IMR-90 (cell line): ENCODE measurements around the gene CALU. TPM values are rescaled to one million over a fixed set of nuclear protein-coding genes. Genes with fewer than 3 reads are reported as not detected.

Experiments
- ATAC-seq: fragments of 200-7000 bp; cut with Tn5 transposase; 2 replicates; pipeline ENCODE4 v1.9.1; 2020; ENCODE audit warnings: low read depth, mild to moderate bottlenecking, moderate library complexity
- Bru-seq: library from RNA; stranded (reverse); fragments of 400-500 nt; gene quantifications from one replicate; lab custom pipeline; 2021; lab: Mats Ljungman, UMichigan
- BruChase-seq, 2 experiments: library from RNA; stranded (reverse); fragments of 400-500 nt; gene quantifications; one replicate each; lab custom pipeline; 2021; lab: Mats Ljungman, UMichigan
- BruUV-seq: library from RNA; stranded (reverse); fragments of 400-500 nt; replicated peaks from 2 replicates; lab custom pipeline; 2021; lab: Mats Ljungman, UMichigan
- CTCF ChIA-PET: fragments of 300-600 bp; formaldehyde crosslinking; extraction: SDS; loops from one replicate; lab custom pipeline; 2021; ENCODE audit warnings: antibody characterized with exemption; lab: Yijun Ruan, JAX
- POLR2A ChIA-PET: fragments of 300-600 bp; sonication (Branson Sonifier 250); formaldehyde crosslinking; loops from one replicate; lab custom pipeline; 2022; ENCODE audit warnings: antibody characterized with exemption; ENCODE audit not compliant: unreplicated experiment; lab: Charles Lee
- DNase-seq: peaks from one replicate; pipeline ENCODE4 v3.0.0; 2013
- H2AFZ ChIP-seq: replicated peaks from 2 replicates; pipeline ENCODE3; 2013; ENCODE audit warnings: low read length, mild to moderate bottlenecking; ENCODE audit not compliant: poor library complexity
- H2AK5ac ChIP-seq: 2 replicates; pipeline ENCODE4 v1.6.1; 2013; ENCODE audit warnings: low read depth, low read length, inconsistent platforms
- H2AK9ac ChIP-seq: replicated peaks from 2 replicates; pipeline ENCODE3; 2013; ENCODE audit warnings: mild to moderate bottlenecking, low read depth, low read length, moderate library complexity; ENCODE audit not compliant: poor library complexity
- H2BK120ac ChIP-seq: 2 replicates; pipeline ENCODE4 v1.6.1; 2013; ENCODE audit warnings: low read depth, low read length, inconsistent platforms
- H2BK15ac ChIP-seq: 3 replicates; pipeline ENCODE4 v1.6.1; 2013; ENCODE audit warnings: low read depth, low read length, inconsistent platforms
- H2BK20ac ChIP-seq: 2 replicates; pipeline ENCODE4 v1.6.1; 2013; ENCODE audit warnings: low read depth, mild to moderate bottlenecking, inconsistent platforms, low read length, moderate library complexity
- H2BK5ac ChIP-seq: 2 replicates; pipeline ENCODE4 v1.6.1; 2013; ENCODE audit warnings: mild to moderate bottlenecking, low read depth, low read length, inconsistent platforms; ENCODE audit not compliant: poor library complexity, severe bottlenecking
- H3K14ac ChIP-seq: replicated peaks from 2 replicates; pipeline ENCODE4 v1.6.1; 2013; ENCODE audit warnings: low read depth, low read length, inconsistent platforms
- H3K18ac ChIP-seq: 2 replicates; pipeline ENCODE4 v1.6.1; 2013; ENCODE audit warnings: low read depth, low read length, control low read depth
- H3K23ac ChIP-seq: 2 replicates; pipeline ENCODE4 v1.6.1; 2013; ENCODE audit warnings: low read depth, low read length, inconsistent platforms
- H3K27ac ChIP-seq: 2 replicates; pipeline ENCODE4 v1.5.1; 2013; ENCODE audit warnings: mild to moderate bottlenecking, control low read depth, low read length; ENCODE audit not compliant: insufficient read depth
- H3K27me3 ChIP-seq: 2 replicates; pipeline ENCODE4 v1.6.1; 2013; ENCODE audit warnings: low read length; ENCODE audit not compliant: control insufficient read depth, insufficient read depth
- H3K36me3 ChIP-seq: 2 replicates; pipeline ENCODE4 v1.6.1; 2013; ENCODE audit warnings: low read length, mixed read lengths; ENCODE audit not compliant: control insufficient read depth, insufficient read depth
- H3K4ac ChIP-seq: 2 replicates; pipeline ENCODE4 v1.6.1; 2013; ENCODE audit warnings: low read depth, low read length, inconsistent platforms
- H3K4me1 ChIP-seq: 2 replicates; pipeline ENCODE4 v1.6.1; 2013; ENCODE audit warnings: low read length, mixed read lengths; ENCODE audit not compliant: control insufficient read depth, insufficient read depth
- H3K4me2 ChIP-seq: 2 replicates; pipeline ENCODE4 v1.6.1; 2013; ENCODE audit warnings: low read depth, mild to moderate bottlenecking, control low read depth, low read length, moderate library complexity
- H3K4me3 ChIP-seq: 2 replicates; pipeline ENCODE4 v1.5.1; 2013; ENCODE audit warnings: low read depth, mild to moderate bottlenecking, control low read depth, low read length, moderate library complexity; ENCODE audit not compliant: insufficient read depth
- H3K56ac ChIP-seq: 2 replicates; pipeline ENCODE4 v1.6.1; 2013; ENCODE audit warnings: low read length, inconsistent platforms; ENCODE audit not compliant: insufficient read depth; ENCODE audit errors: extremely low read depth
- H3K79me1 ChIP-seq, 2 experiments: 2 replicates each; pipeline ENCODE4 v1.6.1; 2013; ENCODE audit warnings: low read length in 2 of 2, inconsistent platforms in 1 of 2, low read depth in 1 of 2
- H3K9ac ChIP-seq: 2 replicates; pipeline ENCODE4 v1.6.1; 2013; ENCODE audit warnings: low read depth, low read length, control low read depth
- H3K9me1 ChIP-seq: 2 replicates; pipeline ENCODE4 v1.6.1; 2013; ENCODE audit warnings: low read length, inconsistent platforms; ENCODE audit not compliant: insufficient read depth
- H3K9me3 ChIP-seq: 2 replicates; pipeline ENCODE4 v1.6.1; 2013; ENCODE audit warnings: low read length; ENCODE audit not compliant: control insufficient read depth, insufficient read depth
- H4K20me1 ChIP-seq: 2 replicates; pipeline ENCODE4 v1.6.1; 2013; ENCODE audit warnings: low read length, inconsistent platforms; ENCODE audit not compliant: insufficient read depth
- H4K5ac ChIP-seq: 2 replicates; pipeline ENCODE4 v1.6.1; 2013; ENCODE audit warnings: mild to moderate bottlenecking, low read depth, low read length, control low read depth
- H4K8ac ChIP-seq, 2 experiments: 2 replicates each; pipeline ENCODE4 v1.6.1; 2013; ENCODE audit warnings: low read depth in 2 of 2, low read length in 2 of 2, control low read depth in 1 of 2, inconsistent platforms in 1 of 2
- H4K91ac ChIP-seq: 2 replicates; pipeline ENCODE4 v1.6.1; 2013; ENCODE audit warnings: low read depth, low read length, inconsistent platforms; ENCODE audit not compliant: insufficient read depth
- BHLHE40 ChIP-seq: fragments of 150-350 bp; IDR thresholded peaks from 2 replicates; pipeline ENCODE4 v1.6.1; 2016; ENCODE audit warnings: mild to moderate bottlenecking, low read depth, low read length
- CEBPB ChIP-seq: IDR thresholded peaks from 2 replicates; pipeline ENCODE4 v1.6.1; 2012; ENCODE audit warnings: low read depth, low read length, improper control_type of control experiment
- CHD1 ChIP-seq: IDR thresholded peaks from 2 replicates; pipeline ENCODE4 v1.6.1; 2012; ENCODE audit warnings: low read depth, low read length, improper control_type of control experiment
- ELK1 ChIP-seq: fragments of 150-350 bp; IDR thresholded peaks from 2 replicates; pipeline ENCODE4 v1.6.1; 2016; ENCODE audit warnings: low read depth, mild to moderate bottlenecking, low read length, moderate library complexity, borderline replicate concordance
- MAFK ChIP-seq: IDR thresholded peaks from 2 replicates; pipeline ENCODE4 v1.6.1; 2012; ENCODE audit warnings: low read depth, low read length, improper control_type of control experiment
- MAZ ChIP-seq: IDR thresholded peaks from 2 replicates; pipeline ENCODE4 v1.6.1; 2012; ENCODE audit warnings: low read depth, mild to moderate bottlenecking, low read length, improper control_type of control experiment, moderate library complexity, borderline replicate concordance
- NFE2L2 ChIP-seq: fragments of 150-350 bp; IDR thresholded peaks from 2 replicates; pipeline ENCODE4 v1.6.1; 2016; ENCODE audit warnings: low read depth, mild to moderate bottlenecking, low read length
- POLR2A ChIP-seq: IDR thresholded peaks from 2 replicates; pipeline ENCODE4 v1.6.1; 2012; ENCODE audit warnings: mild to moderate bottlenecking, low read depth, low read length
- RFX5 ChIP-seq: IDR thresholded peaks from 2 replicates; pipeline ENCODE4 v1.8.0; 2012; ENCODE audit warnings: low read depth, mild to moderate bottlenecking, low read length, moderate library complexity
- SMC3 ChIP-seq: fragments of 150-350 bp; IDR thresholded peaks from 2 replicates; pipeline ENCODE4 v1.6.1; 2016; ENCODE audit warnings: low read depth, mild to moderate bottlenecking, antibody characterized with exemption, low read length, moderate library complexity
- USF2 ChIP-seq: fragments of 150-350 bp; IDR thresholded peaks from 2 replicates; pipeline ENCODE4 v1.6.1; 2017; ENCODE audit warnings: mild to moderate bottlenecking, antibody characterized with exemption, low read length, low read depth
- WGBS, 2 experiments: methylation state at CpG; one replicate each; pipeline versions ENCODE4 v1.1.5 to v1.1.7; 2013; ENCODE audit warnings: missing lambda C conversion rate in 2 of 2; ENCODE audit not compliant: insufficient read length in 1 of 2; ENCODE audit errors: extremely low coverage in 2 of 2; 5-methylcytosine and 5-hydroxymethylcytosine counted together
- dilution Hi-C: fragments of 300-500 bp; cut with HindIII; formaldehyde crosslinking; loops from one replicate; pipeline ENCODE4 v1.14.3; 2018; ENCODE audit warnings: low sequenced_read_pairs; ENCODE audit not compliant: unreplicated experiment
- in situ Hi-C: fragments of 300-500 bp; cut with MboI; formaldehyde crosslinking; loops from 3 replicates; pipeline ENCODE4 v1.14.3; 2019; ENCODE audit warnings: low sequenced_read_pairs, inconsistent platforms, mixed read lengths
- intact Hi-C: fragments of 100-400 bp; cut with micrococcal nuclease; formaldehyde crosslinking; loops from 2 replicates; pipeline ENCODE4 v1.10.0; 2022
- long read RNA-seq: library from polyadenylated mRNA; unstranded; transcript quantifications from one replicate; pipeline ENCODE4 v2.0.0, GENCODE V29; 2021; ENCODE audit not compliant: unreplicated experiment
- polyA plus RNA-seq, 3 experiments: library from polyadenylated mRNA; depleted of rRNA; stranded (reverse); fragments of >200 nt; gene quantifications; 2 replicates each; pipeline ENCODE4 v1.2.3, GENCODE V29; 2012; ENCODE audit warnings: low replicate concordance in 1 of 3
- total RNA-seq: library from RNA; depleted of rRNA; stranded (reverse); fragments of >200 nt; gene quantifications from 2 replicates; pipeline ENCODE4 v1.2.3, GENCODE V29; 2012; rRNA removed

The CALU gene
- total RNA-seq (421 and 914 TPM in 2 replicates), polyA plus RNA-seq (2012; rRNA removed) (426 and 525 TPM in 2 replicates), Bru-seq, nascent RNA (percentile 99 among the genes with signal in this experiment), BruChase-seq, experiment 1, labeled RNA remaining after a 6-hour chase (percentile 100 among the genes with signal in this experiment), BruChase-seq, experiment 2, labeled RNA remaining after a 2-hour chase (percentile 99 among the genes with signal in this experiment)
- polyA plus RNA-seq (2012; cell fraction: cytosol; rRNA removed): 91.7 and 135 TPM in 2 replicates
- polyA plus RNA-seq (2012; cell fraction: nucleus; rRNA removed; ENCODE audit: low replicate concordance): 22.2 and 179 TPM in 2 replicates
- long read RNA-seq, full-length matches to known transcripts: 2,060 of 2,278 reads
- long read RNA-seq, partial matches to known transcripts: 60 of 2,278 reads
- long read RNA-seq, other reads (novel, unspliced or antisense): 158 of 2,278 reads

DNA sequence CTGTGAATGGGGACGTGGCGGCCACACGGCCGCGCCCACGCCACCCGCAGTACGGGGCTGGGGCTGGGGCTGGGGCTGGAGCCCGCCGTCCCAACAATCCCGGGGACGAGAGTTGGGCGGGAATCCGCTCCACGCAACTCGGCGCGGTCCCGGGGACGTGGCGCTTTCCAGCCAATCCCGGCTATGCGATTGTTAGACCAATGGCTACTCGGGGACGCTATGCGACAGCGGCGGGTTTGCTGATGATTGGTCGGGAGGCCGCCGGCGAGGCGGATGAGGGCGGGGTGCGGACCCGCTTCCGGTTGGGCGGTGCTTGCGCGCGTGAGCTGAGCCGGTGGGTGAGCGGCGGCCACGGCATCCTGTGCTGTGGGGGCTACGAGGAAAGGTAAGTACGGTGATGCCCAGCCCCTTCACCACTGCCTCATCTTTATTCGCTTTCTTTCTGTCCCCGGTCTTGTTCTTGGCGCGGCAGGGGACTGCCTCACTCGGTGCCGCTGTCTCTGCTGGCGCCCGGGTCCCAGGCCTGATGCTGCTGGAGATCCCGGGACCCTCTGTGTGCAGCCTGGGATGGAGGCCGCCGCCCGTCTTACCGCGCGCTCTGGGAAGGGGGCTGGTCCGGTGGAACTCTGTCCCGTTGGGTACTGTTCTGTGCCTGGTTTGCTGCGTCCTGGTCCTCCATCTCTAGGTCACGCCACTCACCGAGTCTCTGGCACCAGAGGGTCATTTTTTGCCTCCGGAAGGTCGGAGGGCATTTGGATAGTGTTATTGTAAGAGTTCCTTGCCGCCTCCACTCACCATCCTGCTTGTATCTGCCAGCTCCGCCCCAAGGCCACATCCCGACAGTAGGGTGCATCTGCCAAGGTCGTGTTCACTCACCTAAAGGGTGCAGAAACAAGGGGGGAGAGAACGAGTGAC, at the start of gene CALU:
Gene CALU, plus strand, starts transcription at position 312 of the 915 bp plus-strand sequence. CDS start 9,225 bp downstream, outside the sequence.
- Histone ChIP-seq H3K4me3 (peak within 1 kb of the TSS; percentile 81), H2AFZ (peak within 1 kb of the TSS; percentile 91), H2BK120ac (peak within 1 kb of the TSS; percentile 77), H2BK20ac (peak within 1 kb of the TSS; percentile 45), H2BK5ac (peak within 1 kb of the TSS; percentile 87), H3K27me3 (no peaks in the 10 kb centered on the region), H4K8ac (peak within 1 kb of the TSS; percentile 94 to 96), H2AK9ac (peak within 1 kb of the TSS; percentile 100), H3K79me1 (peaks cover 0 to 14% of the 10 kb centered on the region in 2 experiments; a peak in 2 of 4 replicates), H4K20me1 (peaks cover 51% of the 10 kb centered on the region), H3K4me1 (peaks cover 8% of the 10 kb centered on the region), H3K4ac (peak within 1 kb of the TSS; percentile 99), H2AK5ac (peak within 1 kb of the TSS; percentile 99), H2BK15ac (peak within 1 kb of the TSS; percentile 72; the same call in 2 of the 3 replicates), H3K14ac (peak within 1 kb of the TSS; percentile 95), H3K9ac (peak within 1 kb of the TSS; percentile 91), H4K91ac (peak within 1 kb of the TSS; percentile 96), H3K27ac (peak within 1 kb of the TSS; percentile 92), H3K9me1 (peaks cover 16% of the 10 kb centered on the region; the same call in 1 of the 2 replicates), H3K18ac (peak within 1 kb of the TSS; percentile 71), H3K56ac (peak within 1 kb of the TSS; percentile 92), H4K5ac (peak within 1 kb of the TSS; percentile 78), H3K9me3 (no peaks in the 10 kb centered on the region), H3K36me3 (peaks cover 4% of the 10 kb centered on the region), H3K23ac (peak within 1 kb of the TSS; percentile 99), H3K4me2 (peak within 1 kb of the TSS; percentile 90)
- CTCF ChIA-PET: interaction anchor here (0.6 to 1.4 kb wide), 2 partner anchors 9 to 27 kb away, joined by 3 read pairs; no protein-coding TSS in a partner anchor
- WGBS, 2 experiments: 0% methylated on average over 12 of the region's 74 CpGs; no CpG with 5 or more reads in 1 of the 2 experiments
- TSS peak; percentile 74 for BruUV-seq
- dilution Hi-C loops: no loop called here
- POLR2A ChIA-PET: interaction anchor here (0.9 to 1.5 kb wide), 3 partner anchors 10 to 94 kb away, joined by 3 read pairs; no protein-coding TSS in a partner anchor
- intact Hi-C loops: no loop called here
- TF ChIP-seq SMC3 (no peak), BHLHE40 (peak; percentile 55; the same call in 1 of the 2 replicates), CEBPB (no peak), ELK1 (peak; percentile 39; the same call in 1 of the 2 replicates), POLR2A (peak; percentile 97), MAZ (peak; percentile 80; the same call in 1 of the 2 replicates), NFE2L2 (no peak), MAFK (0 out of 2 replicates have a peak, but pooled peaks have one; percentile 1), CHD1 (peak; percentile 16; the same call in 1 of the 2 replicates), USF2 (peak; percentile 40; the same call in 1 of the 2 replicates), RFX5 (peak; percentile 70)
- DNase-seq (peak; percentile 97), ATAC-seq (peak; percentile 92)
- in situ Hi-C loops: no loop called here
